ENCODE data around the gene CFAP77. TPM values are rescaled to one million over a fixed set of nuclear protein-coding genes. Genes with fewer than 3 reads are reported as not detected.

The CFAP77 gene
- total and polyA plus RNA-seq, 2 of the 13 experiments (the other 11 are each of a cell fraction or from before 2014, with no cell fraction given): not detected

DNA sequence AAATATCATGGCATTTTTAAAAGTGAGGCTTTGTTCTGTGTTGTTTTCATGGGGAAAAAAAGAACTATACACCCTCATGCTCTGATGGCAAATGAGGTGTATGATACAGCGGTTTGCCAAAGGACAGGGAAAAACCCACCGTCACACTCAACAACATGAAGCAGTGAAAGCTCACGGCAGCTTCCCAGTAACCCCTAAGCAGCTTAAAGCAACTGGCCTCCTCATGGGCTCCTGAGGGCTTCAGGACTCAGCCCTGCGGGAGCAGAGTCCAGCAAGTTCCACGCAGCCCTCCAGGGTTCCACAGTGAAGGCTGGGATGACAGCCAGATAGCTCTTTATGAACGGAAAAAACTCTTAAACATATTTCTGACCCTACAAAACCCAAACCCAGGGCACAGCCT lies 185.3 kb downstream of the CFAP77 start:
- intact Hi-C loops (cut with micrococcal nuclease; ENCODE audit: unreplicated experiment): no loop called here
- ChIA-PET POLR2A (no interaction called here), CTCF (ENCODE audit: low intra/inter-chr PET ratio, low total read pairs) (no interaction called here)
- H3K79me2 ChIP-seq (ENCODE audit: insufficient read depth, low read length): no peaks in the 10 kb centered on the region
- in situ Hi-C loops (cut with HindIII; ENCODE audit: extremely low pct_ligation_motif_present, low pct_unique_long_range_greater_than_20kb): no loop called here
- no peaks in the 10 kb centered on the region for H3K9me3 ChIP-seq (ENCODE audit: low read length)
- WGBS (ENCODE audit: low lambda C conversion rate): 96% methylated on average over 4 of the region's 6 CpGs
- no peak overlapping the region for H3K4me2 ChIP-seq (ENCODE audit: low read depth, low read length)
- no peaks in the 10 kb centered on the region for H4K20me1 ChIP-seq (ENCODE audit: insufficient read depth, low read length)
- BruUV-seq (replicated peaks): no TSS peak
- peaks cover 0 to 6% of the 10 kb centered on the region in 2 experiments; a peak in 2 of 5 replicates for H3K27me3 ChIP-seq (ENCODE audit: control insufficient read depth in 1 of 2, insufficient read depth in 2 of 2, low read length in 2 of 2)
- peaks cover 5 to 27% of the 10 kb centered on the region in 2 experiments; a peak in 3 of 5 replicates for H3K36me3 ChIP-seq (replicated peaks in 1 of 2; ENCODE audit: control insufficient read depth in 1 of 2, insufficient read depth in 2 of 2, low read length in 2 of 2)
- H3K9ac ChIP-seq (ENCODE audit: insufficient read depth, low read depth, low read length): no peak overlapping the region
- no peak for ATAC-seq
- no peak overlapping the region for H3K27ac ChIP-seq (ENCODE audit: extremely low read length, insufficient read depth, low read length)
- H2AFZ ChIP-seq (ENCODE audit: low read length): no peak overlapping the region
- no peaks in the 10 kb centered on the region for H3K4me1 ChIP-seq (ENCODE audit: insufficient read depth, low read length)
- FAIRE-seq: no peak
- DNase-seq (ENCODE audit: low spot score): no peak
- no peak overlapping the region for H3K4me3 ChIP-seq (replicated peaks in 1 of 3; ENCODE audit: insufficient read depth in 1 of 3, low read depth in 2 of 3, low read length in 3 of 3)
- TF ChIP-seq RFX5 (IDR thresholded peaks at IDR 0.05; ENCODE audit: low read depth, low read length): no peak
- no peak for TF ChIP-seq PCBP2 (optimal IDR thresholded peaks at IDR 0.05; ENCODE audit: low read depth, low read length, poor library complexity, severe bottlenecking)
- no peak for TF ChIP-seq ZNF556 (CRISPR knock-in tag; IDR thresholded peaks at IDR 0.05; ENCODE audit: borderline replicate concordance)
- no peak for TF ChIP-seq ZNF382 (CRISPR knock-in tag; IDR thresholded peaks at IDR 0.05; ENCODE audit: borderline replicate concordance)
- TF ChIP-seq, protein P1, sequence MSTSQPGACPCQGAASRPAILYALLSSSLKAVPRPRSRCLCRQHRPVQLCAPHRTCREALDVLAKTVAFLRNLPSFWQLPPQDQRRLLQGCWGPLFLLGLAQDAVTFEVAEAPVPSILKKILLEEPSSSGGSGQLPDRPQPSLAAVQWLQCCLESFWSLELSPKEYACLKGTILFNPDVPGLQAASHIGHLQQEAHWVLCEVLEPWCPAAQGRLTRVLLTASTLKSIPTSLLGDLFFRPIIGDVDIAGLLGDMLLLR (CRISPR knock-in tag; IDR thresholded peaks at IDR 0.05): no peak
- TF ChIP-seq, protein P2, sequence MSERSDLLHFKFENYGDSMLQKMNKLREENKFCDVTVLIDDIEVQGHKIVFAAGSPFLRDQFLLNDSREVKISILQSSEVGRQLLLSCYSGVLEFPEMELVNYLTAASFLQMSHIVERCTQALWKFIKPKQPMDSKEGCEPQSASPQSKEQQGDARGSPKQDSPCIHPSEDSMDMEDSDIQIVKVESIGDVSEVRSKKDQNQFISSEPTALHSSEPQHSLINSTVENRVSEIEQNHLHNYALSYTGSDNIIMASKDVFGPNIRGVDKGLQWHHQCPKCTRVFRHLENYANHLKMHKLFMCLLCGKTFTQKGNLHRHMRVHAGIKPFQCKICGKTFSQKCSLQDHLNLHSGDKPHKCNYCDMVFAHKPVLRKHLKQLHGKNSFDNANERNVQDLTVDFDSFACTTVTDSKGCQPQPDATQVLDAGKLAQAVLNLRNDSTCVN (CRISPR knock-in tag; IDR thresholded peaks at IDR 0.05; ENCODE audit: borderline replicate concordance): no peak
- TF ChIP-seq, protein P3, sequence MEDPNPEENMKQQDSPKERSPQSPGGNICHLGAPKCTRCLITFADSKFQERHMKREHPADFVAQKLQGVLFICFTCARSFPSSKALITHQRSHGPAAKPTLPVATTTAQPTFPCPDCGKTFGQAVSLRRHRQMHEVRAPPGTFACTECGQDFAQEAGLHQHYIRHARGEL (CRISPR knock-in tag; IDR thresholded peaks at IDR 0.05): no peak
- TF ChIP-seq ZNF24 (IDR thresholded peaks at IDR 0.05): no peak
- TF ChIP-seq, protein P4, sequence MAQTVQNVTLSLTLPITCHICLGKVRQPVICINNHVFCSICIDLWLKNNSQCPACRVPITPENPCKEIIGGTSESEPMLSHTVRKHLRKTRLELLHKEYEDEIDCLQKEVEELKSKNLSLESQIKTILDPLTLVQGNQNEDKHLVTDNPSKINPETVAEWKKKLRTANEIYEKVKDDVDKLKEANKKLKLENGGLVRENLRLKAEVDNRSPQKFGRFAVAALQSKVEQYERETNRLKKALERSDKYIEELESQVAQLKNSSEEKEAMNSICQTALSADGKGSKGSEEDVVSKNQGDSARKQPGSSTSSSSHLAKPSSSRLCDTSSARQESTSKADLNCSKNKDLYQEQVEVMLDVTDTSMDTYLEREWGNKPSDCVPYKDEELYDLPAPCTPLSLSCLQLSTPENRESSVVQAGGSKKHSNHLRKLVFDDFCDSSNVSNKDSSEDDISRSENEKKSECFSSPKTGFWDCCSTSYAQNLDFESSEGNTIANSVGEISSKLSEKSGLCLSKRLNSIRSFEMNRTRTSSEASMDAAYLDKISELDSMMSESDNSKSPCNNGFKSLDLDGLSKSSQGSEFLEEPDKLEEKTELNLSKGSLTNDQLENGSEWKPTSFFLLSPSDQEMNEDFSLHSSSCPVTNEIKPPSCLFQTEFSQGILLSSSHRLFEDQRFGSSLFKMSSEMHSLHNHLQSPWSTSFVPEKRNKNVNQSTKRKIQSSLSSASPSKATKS (CRISPR knock-in tag; IDR thresholded peaks at IDR 0.05): no peak
- TF ChIP-seq CBFB (CRISPR knock-in tag; IDR thresholded peaks at IDR 0.05): no peak
- TF ChIP-seq ZNF383 (CRISPR knock-in tag; IDR thresholded peaks at IDR 0.05; ENCODE audit: borderline replicate concordance): no peak
- TF ChIP-seq ZSCAN21 (CRISPR knock-in tag; IDR thresholded peaks at IDR 0.05; ENCODE audit: borderline replicate concordance): no peak
- TF ChIP-seq HHEX (CRISPR knock-in tag; IDR thresholded peaks at IDR 0.05): no peak
- TF ChIP-seq, protein P5, sequence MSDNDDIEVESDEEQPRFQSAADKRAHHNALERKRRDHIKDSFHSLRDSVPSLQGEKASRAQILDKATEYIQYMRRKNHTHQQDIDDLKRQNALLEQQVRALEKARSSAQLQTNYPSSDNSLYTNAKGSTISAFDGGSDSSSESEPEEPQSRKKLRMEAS (IDR thresholded peaks at IDR 0.05): no peak
- TF ChIP-seq HNRNPK (IDR thresholded peaks at IDR 0.05; ENCODE audit: low read depth, low read length, poor library complexity, severe bottlenecking): no peak
- no peak for TF ChIP-seq SP4 (CRISPR knock-in tag; IDR thresholded peaks at IDR 0.05)
- TF ChIP-seq, protein P6, sequence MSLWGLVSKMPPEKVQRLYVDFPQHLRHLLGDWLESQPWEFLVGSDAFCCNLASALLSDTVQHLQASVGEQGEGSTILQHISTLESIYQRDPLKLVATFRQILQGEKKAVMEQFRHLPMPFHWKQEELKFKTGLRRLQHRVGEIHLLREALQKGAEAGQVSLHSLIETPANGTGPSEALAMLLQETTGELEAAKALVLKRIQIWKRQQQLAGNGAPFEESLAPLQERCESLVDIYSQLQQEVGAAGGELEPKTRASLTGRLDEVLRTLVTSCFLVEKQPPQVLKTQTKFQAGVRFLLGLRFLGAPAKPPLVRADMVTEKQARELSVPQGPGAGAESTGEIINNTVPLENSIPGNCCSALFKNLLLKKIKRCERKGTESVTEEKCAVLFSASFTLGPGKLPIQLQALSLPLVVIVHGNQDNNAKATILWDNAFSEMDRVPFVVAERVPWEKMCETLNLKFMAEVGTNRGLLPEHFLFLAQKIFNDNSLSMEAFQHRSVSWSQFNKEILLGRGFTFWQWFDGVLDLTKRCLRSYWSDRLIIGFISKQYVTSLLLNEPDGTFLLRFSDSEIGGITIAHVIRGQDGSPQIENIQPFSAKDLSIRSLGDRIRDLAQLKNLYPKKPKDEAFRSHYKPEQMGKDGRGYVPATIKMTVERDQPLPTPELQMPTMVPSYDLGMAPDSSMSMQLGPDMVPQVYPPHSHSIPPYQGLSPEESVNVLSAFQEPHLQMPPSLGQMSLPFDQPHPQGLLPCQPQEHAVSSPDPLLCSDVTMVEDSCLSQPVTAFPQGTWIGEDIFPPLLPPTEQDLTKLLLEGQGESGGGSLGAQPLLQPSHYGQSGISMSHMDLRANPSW (CRISPR knock-in tag; IDR thresholded peaks at IDR 0.05; ENCODE audit: borderline replicate concordance): no peak
- no peak for TF ChIP-seq ZNF335 (CRISPR knock-in tag; IDR thresholded peaks at IDR 0.05)
